ENCODE measurements around the gene RUSF1.

DNA sequence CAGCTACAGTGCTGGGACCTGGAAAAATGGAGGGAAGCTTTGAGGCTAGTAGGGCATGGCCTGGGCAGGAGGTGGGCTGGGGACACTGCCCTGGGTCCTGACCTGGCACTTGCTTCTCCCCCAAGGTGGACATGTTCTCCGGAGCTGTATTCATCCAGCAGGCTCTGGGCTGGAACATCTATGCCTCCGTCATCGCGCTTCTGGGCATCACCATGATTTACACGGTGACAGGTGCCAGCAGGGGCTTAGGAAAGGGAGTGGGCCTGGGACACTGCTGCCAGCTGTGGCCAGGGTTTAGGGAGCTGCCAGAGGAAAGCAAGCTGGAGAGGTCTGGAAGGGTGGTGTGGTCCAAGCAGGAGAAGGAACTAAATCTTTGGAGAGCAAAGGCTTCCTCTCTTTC lies 22.1 kb downstream of the RUSF1 start:
- TF ChIP-seq EZH2 (IDR thresholded peaks at IDR 0.05; ENCODE audit: borderline replicate concordance, low read length): no peak
- TF ChIP-seq, protein P1, sequence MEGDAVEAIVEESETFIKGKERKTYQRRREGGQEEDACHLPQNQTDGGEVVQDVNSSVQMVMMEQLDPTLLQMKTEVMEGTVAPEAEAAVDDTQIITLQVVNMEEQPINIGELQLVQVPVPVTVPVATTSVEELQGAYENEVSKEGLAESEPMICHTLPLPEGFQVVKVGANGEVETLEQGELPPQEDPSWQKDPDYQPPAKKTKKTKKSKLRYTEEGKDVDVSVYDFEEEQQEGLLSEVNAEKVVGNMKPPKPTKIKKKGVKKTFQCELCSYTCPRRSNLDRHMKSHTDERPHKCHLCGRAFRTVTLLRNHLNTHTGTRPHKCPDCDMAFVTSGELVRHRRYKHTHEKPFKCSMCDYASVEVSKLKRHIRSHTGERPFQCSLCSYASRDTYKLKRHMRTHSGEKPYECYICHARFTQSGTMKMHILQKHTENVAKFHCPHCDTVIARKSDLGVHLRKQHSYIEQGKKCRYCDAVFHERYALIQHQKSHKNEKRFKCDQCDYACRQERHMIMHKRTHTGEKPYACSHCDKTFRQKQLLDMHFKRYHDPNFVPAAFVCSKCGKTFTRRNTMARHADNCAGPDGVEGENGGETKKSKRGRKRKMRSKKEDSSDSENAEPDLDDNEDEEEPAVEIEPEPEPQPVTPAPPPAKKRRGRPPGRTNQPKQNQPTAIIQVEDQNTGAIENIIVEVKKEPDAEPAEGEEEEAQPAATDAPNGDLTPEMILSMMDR (conservative IDR thresholded peaks at IDR 0.05 in 1 of 2, IDR thresholded peaks at IDR 0.05 in 1 of 2; ENCODE audit: extremely low read depth in 1 of 2, insufficient read depth in 1 of 2, low read depth in 1 of 2, low read length in 2 of 2): no peak

Measured in mammary epithelial cell (primary cell).